ENCODE results near the gene UBE2H.
"Not testable (repeated sequence)": the region's sequence is repeated elsewhere in the genome, so short reads cannot be mapped to it uniquely, and the experiment has no call there.

DNA sequence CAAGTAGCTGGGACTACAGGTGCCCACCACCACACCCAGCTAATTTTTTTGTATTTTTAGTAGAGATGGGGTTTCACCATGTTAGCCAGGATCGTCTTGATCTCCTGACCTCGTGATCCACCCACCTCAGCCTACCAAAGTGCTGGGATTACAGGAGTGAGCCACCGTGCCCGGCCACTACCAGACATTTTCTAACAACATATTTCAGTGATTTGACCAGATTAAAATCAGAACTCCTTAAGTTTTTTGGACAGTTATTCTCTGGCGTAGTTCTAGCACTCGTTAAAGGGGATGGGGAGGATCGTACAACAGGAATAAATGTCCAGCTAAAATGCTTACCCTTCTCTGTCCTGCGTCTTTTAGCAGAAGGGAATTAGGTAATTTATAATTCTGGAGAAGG lies 88.1 kb downstream of the UBE2H start:
- TF ChIP-seq, protein P1, sequence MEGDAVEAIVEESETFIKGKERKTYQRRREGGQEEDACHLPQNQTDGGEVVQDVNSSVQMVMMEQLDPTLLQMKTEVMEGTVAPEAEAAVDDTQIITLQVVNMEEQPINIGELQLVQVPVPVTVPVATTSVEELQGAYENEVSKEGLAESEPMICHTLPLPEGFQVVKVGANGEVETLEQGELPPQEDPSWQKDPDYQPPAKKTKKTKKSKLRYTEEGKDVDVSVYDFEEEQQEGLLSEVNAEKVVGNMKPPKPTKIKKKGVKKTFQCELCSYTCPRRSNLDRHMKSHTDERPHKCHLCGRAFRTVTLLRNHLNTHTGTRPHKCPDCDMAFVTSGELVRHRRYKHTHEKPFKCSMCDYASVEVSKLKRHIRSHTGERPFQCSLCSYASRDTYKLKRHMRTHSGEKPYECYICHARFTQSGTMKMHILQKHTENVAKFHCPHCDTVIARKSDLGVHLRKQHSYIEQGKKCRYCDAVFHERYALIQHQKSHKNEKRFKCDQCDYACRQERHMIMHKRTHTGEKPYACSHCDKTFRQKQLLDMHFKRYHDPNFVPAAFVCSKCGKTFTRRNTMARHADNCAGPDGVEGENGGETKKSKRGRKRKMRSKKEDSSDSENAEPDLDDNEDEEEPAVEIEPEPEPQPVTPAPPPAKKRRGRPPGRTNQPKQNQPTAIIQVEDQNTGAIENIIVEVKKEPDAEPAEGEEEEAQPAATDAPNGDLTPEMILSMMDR (tag by site-specific recombination; IDR thresholded peaks at IDR 0.05) = not testable (repeated sequence)
- TF ChIP-seq, protein P2, sequence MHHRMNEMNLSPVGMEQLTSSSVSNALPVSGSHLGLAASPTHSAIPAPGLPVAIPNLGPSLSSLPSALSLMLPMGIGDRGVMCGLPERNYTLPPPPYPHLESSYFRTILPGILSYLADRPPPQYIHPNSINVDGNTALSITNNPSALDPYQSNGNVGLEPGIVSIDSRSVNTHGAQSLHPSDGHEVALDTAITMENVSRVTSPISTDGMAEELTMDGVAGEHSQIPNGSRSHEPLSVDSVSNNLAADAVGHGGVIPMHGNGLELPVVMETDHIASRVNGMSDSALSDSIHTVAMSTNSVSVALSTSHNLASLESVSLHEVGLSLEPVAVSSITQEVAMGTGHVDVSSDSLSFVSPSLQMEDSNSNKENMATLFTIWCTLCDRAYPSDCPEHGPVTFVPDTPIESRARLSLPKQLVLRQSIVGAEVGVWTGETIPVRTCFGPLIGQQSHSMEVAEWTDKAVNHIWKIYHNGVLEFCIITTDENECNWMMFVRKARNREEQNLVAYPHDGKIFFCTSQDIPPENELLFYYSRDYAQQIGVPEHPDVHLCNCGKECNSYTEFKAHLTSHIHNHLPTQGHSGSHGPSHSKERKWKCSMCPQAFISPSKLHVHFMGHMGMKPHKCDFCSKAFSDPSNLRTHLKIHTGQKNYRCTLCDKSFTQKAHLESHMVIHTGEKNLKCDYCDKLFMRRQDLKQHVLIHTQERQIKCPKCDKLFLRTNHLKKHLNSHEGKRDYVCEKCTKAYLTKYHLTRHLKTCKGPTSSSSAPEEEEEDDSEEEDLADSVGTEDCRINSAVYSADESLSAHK (tag by site-specific recombination; IDR thresholded peaks at IDR 0.05) = not testable (repeated sequence)
- TF ChIP-seq, protein P3, sequence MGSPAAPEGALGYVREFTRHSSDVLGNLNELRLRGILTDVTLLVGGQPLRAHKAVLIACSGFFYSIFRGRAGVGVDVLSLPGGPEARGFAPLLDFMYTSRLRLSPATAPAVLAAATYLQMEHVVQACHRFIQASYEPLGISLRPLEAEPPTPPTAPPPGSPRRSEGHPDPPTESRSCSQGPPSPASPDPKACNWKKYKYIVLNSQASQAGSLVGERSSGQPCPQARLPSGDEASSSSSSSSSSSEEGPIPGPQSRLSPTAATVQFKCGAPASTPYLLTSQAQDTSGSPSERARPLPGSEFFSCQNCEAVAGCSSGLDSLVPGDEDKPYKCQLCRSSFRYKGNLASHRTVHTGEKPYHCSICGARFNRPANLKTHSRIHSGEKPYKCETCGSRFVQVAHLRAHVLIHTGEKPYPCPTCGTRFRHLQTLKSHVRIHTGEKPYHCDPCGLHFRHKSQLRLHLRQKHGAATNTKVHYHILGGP (tag by site-specific recombination; IDR thresholded peaks at IDR 0.05) = not testable (repeated sequence)
- TF ChIP-seq, protein P4, sequence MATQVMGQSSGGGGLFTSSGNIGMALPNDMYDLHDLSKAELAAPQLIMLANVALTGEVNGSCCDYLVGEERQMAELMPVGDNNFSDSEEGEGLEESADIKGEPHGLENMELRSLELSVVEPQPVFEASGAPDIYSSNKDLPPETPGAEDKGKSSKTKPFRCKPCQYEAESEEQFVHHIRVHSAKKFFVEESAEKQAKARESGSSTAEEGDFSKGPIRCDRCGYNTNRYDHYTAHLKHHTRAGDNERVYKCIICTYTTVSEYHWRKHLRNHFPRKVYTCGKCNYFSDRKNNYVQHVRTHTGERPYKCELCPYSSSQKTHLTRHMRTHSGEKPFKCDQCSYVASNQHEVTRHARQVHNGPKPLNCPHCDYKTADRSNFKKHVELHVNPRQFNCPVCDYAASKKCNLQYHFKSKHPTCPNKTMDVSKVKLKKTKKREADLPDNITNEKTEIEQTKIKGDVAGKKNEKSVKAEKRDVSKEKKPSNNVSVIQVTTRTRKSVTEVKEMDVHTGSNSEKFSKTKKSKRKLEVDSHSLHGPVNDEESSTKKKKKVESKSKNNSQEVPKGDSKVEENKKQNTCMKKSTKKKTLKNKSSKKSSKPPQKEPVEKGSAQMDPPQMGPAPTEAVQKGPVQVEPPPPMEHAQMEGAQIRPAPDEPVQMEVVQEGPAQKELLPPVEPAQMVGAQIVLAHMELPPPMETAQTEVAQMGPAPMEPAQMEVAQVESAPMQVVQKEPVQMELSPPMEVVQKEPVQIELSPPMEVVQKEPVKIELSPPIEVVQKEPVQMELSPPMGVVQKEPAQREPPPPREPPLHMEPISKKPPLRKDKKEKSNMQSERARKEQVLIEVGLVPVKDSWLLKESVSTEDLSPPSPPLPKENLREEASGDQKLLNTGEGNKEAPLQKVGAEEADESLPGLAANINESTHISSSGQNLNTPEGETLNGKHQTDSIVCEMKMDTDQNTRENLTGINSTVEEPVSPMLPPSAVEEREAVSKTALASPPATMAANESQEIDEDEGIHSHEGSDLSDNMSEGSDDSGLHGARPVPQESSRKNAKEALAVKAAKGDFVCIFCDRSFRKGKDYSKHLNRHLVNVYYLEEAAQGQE (tag by site-specific recombination; IDR thresholded peaks at IDR 0.05) = not testable (repeated sequence)
- TF ChIP-seq KLF16 (tag by site-specific recombination; IDR thresholded peaks at IDR 0.05); HOXA7 (CRISPR knock-in tag; IDR thresholded peaks at IDR 0.05; ENCODE audit: borderline replicate concordance): not testable (repeated sequence)

All from HEK293 (cell line).